Hair follicular keratinocyte (primary cell): ENCODE measurements around the gene DGCR6. TPM values are rescaled to one million over a fixed set of nuclear protein-coding genes. Genes with fewer than 3 reads are reported as not detected.

Source experiments
- total RNA-seq: library from RNA; depleted of rRNA; stranded (reverse); fragments of >200 nt; gene quantifications from 2 replicates; pipeline ENCODE4 v1.2.3, GENCODE V29; 2015

DGCR6 gene
- total RNA-seq = 0.15 and 0.70 TPM in 2 replicates

DNA sequence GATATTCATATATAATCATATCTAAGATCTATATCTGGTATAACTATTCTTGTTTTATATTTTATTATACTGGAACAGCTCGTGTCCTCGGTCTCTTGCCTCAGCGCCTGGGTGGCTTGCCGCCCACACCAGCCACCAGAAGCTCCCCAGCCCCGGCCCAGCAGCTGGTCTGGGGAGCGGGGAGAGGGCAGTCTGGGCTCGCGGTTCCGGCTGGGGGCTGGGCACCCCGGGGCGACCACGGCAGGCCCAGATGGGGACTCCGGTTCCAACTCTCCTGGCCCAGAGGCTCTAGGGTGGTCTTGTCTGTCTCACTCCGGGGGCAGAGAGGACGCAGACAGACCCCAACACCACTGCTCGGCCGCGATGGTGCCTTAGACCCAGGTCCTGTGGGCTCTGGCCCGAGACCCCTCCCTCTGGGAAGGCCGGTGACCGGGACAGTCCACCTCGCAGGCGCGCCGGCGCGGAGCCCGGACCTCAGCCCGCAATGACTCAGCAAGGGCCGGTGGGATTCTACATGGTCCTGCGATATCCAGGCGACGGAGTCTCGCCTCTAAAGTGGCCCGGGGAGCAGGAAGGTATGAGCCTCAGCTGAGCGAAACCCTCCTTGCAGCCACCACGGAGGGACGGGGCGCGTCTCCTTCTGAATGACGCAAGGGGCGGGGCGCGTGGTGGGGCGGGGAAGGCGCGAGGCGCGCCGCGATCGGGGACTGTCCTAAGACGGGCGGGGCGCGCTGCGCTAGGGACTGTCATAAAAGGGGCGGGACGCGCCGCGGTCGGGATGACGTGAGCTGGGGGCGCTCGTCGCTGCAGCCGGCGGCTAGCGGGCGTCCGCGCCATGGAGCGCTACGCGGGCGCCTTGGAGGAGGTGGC lies at the start of gene DGCR6:
TSS of gene DGCR6 (plus strand) at position 781 of the 870 bp plus-strand sequence. CDS start at position 836, 55 bp downstream.

DNA sequence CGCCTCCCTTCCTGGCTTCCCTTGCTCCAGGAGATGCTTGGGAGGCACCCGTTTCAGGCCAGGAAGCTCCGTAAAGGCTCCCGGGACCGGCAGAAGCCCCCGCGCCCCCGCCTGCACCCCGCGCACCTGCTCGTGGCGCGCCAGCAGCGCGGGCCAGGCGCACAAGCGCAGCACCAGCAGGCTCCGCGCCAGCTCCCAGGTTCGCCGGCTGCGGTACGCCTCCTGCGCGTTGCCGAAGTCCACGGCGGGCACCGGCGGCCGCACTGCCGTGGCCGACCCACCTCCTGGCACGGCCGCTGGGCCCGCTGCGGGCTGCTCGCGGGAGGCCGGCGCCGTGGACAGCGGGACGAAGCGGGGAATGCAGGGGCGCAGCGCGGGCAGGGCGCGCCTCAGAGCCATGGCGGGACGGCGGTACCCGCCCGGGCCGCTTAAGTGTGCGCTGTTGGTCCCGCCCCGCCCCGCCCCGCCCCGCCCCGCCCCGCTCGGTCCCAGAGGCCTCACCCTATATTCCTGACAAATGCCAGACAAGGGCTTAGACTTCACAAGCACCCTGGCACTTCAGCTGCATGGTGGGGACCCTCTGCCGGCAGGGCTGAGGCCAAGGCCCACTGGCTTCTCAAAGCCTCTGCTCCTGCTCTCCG lies 29.9 kb downstream of the DGCR6 start, which contains the start of gene PRODH:
TSS of gene PRODH (minus strand) at position 405 of the 641 bp plus-strand sequence. CDS start at position 399, 6 bp downstream.

Other genes with a start within 250 kb of the DGCR6 start
- gene PRODH, start 30.0 kb downstream of the DGCR6 start, total RNA-seq = 0.62 and 0.72 TPM in 2 replicates
- 34.9 and 44.1 TPM in 2 replicates for gene DGCR2, start 216.1 kb downstream of the DGCR6 start, total RNA-seq
- gene TSSK2, start 225.0 kb downstream of the DGCR6 start, total RNA-seq = not detected in 2 replicates
- gene ESS2, start 238.3 kb downstream of the DGCR6 start, total RNA-seq = 19.8 and 23.9 TPM in 2 replicates
- gene GSC2, start 244.0 kb downstream of the DGCR6 start, total RNA-seq = not detected in 2 replicates